SU-DHL-6 (cell line): ENCODE results near the gene DPM3.
"Not testable (repeated sequence)": the region's sequence is repeated elsewhere in the genome, so short reads cannot be mapped to it uniquely, and the experiment has no call there.

Experiments used
- CTCF ChIP-seq: fragments of 200-600 bp; sonication (generic); IDR thresholded peaks from one replicate; pipeline ENCODE4 v1.5.1; 2017; ENCODE audit warnings: antibody characterized with exemption, mild to moderate bottlenecking, low read length, moderate library complexity; ENCODE audit not compliant: insufficient read depth, poor library complexity, severe bottlenecking
- EZH2phosphoT487 ChIP-seq: fragments of 200-600 bp; sonication (generic), shearing (Covaris generic); conservative IDR thresholded peaks from 2 replicates; pipeline ENCODE4 v1.6.1; 2018; ENCODE audit warnings: mild to moderate bottlenecking, antibody characterized with exemption, low read length, moderate library complexity, mixed read lengths

- TF ChIP-seq CTCF, EZH2phosphoT487: not testable (repeated sequence)
Measured at GRCh38 chr1:155163785-155164184, 23.5 kb upstream of the DPM3 start.
